HepG2 (cell line): Measurements from ENCODE around the gene PARP3. TPM values are rescaled to one million over a fixed set of nuclear protein-coding genes. Genes with fewer than 3 reads are reported as not detected.

Experiments used
- ATAC-seq: fragments of 200-7000 bp; cut with Tn5 transposase; 3 replicates; pipeline ENCODE4 v1.9.1; 2020; ENCODE audit warnings: mild to moderate bottlenecking, moderate library complexity
- BruUV-seq: library from RNA; stranded (reverse); fragments of 400-500 nt; replicated peaks from 2 replicates; lab custom pipeline; 2021; lab: Mats Ljungman, UMichigan
- CTCF ChIA-PET: fragments of 300-600 bp; formaldehyde crosslinking; extraction: SDS; loops from one replicate; lab custom pipeline; 2021; ENCODE audit warnings: low total read pairs, inconsistent platforms, low intra/inter-chr PET ratio; lab: Yijun Ruan, JAX
- POLR2A ChIA-PET: fragments of 350-600 bp; sonication (Branson Sonifier 250); formaldehyde crosslinking; loops from one replicate; lab custom pipeline; 2020; ENCODE audit warnings: antibody characterized with exemption, inconsistent platforms; lab: Yijun Ruan, JAX
- DNase-seq: peaks from one replicate; pipeline ENCODE4 v3.0.0-alpha.2; 2015; ENCODE audit warnings: low spot score
- FAIRE-seq: peaks from 3 replicates; lab custom pipeline; 2011; peaks lifted over from hg19 to GRCh38; lab: Jason Lieb, UNC
- H2AFZ ChIP-seq: one replicate; pipeline ENCODE4 v1.6.1; 2011; ENCODE audit warnings: low read length, inconsistent platforms
- H3K27ac ChIP-seq: fragments of 300-600 bp; 3 replicates; pipeline ENCODE4 v1.8.0; 2011; ENCODE audit warnings: mixed run types, mild to moderate bottlenecking, mixed read lengths, low read length, inconsistent platforms; ENCODE audit not compliant: insufficient read depth; ENCODE audit errors: extremely low read length
- H3K27me3 ChIP-seq, 2 experiments: fragments of 200-600 bp in 1 of 2; 2 replicates in 1 of 2; 3 replicates in 1 of 2; pipeline versions ENCODE4 v1.6.0 to v1.8.0; 2011; ENCODE audit warnings: low read length in 2 of 2, mild to moderate bottlenecking in 2 of 2, moderate library complexity in 2 of 2, inconsistent platforms in 1 of 2; ENCODE audit not compliant: insufficient read depth in 2 of 2, control insufficient read depth in 1 of 2
- H3K36me3 ChIP-seq, 2 experiments: fragments of 200-600 bp in 1 of 2; replicated peaks in 1 of 2; 2 replicates in 1 of 2; 3 replicates in 1 of 2; pipeline versions ENCODE4 v1.5.1 to v1.8.0; 2011; ENCODE audit warnings: low read length in 2 of 2, inconsistent platforms in 1 of 2; ENCODE audit not compliant: insufficient read depth in 2 of 2, control insufficient read depth in 1 of 2
- H3K4me1 ChIP-seq: 2 replicates; pipeline ENCODE4 v1.5.1; 2012; ENCODE audit warnings: low read length, inconsistent platforms; ENCODE audit not compliant: insufficient read depth
- H3K4me2 ChIP-seq: 2 replicates; pipeline ENCODE4 v1.6.0; 2011; ENCODE audit warnings: low read depth, low read length, inconsistent platforms
- H3K4me3 ChIP-seq, 3 experiments: fragments of 200-600 bp in 1 of 3; sonication (generic), shearing (Covaris generic) in 1 of 3; replicated peaks in 1 of 3; 2 replicates each; pipeline ENCODE4 v1.5.1; 2011 to 2016; ENCODE audit warnings: low read length in 3 of 3, inconsistent platforms in 2 of 3, low read depth in 2 of 3, mild to moderate bottlenecking in 2 of 3, control low read depth in 1 of 3, mixed read lengths in 1 of 3; ENCODE audit not compliant: insufficient read depth in 1 of 3
- H3K79me2 ChIP-seq: one replicate; pipeline ENCODE4 v1.6.1; 2011; ENCODE audit warnings: low read length, inconsistent platforms; ENCODE audit not compliant: insufficient read depth
- H3K9ac ChIP-seq: 2 replicates; pipeline ENCODE4 v1.6.0; 2011; ENCODE audit warnings: mild to moderate bottlenecking, low read depth, low read length, inconsistent platforms; ENCODE audit not compliant: insufficient read depth
- H3K9me3 ChIP-seq: 2 replicates; pipeline ENCODE4 v1.5.1; 2012; ENCODE audit warnings: mild to moderate bottlenecking, low read length
- H4K20me1 ChIP-seq: 2 replicates; pipeline ENCODE4 v1.6.0; 2011; ENCODE audit warnings: inconsistent platforms, mild to moderate bottlenecking, low read length, moderate library complexity; ENCODE audit not compliant: insufficient read depth
- AGO2 ChIP-seq: fragments of 200-400 bp; formaldehyde crosslinking; optimal IDR thresholded peaks from 2 replicates; pipeline ENCODE3; 2017; ENCODE audit warnings: mild to moderate bottlenecking, low read depth, low read length, moderate library complexity
- ATF1 ChIP-seq: IDR thresholded peaks from 2 replicates; pipeline ENCODE4 v1.6.1; 2016; ENCODE audit warnings: mild to moderate bottlenecking, control low read depth
- ISL2 ChIP-seq: sonication (generic); formaldehyde crosslinking; IDR thresholded peaks from 2 replicates; pipeline ENCODE4 v1.5.0; 2020; ENCODE audit warnings: missing genetic modification reagents
- SETDB1 ChIP-seq: sonication (generic); formaldehyde crosslinking; IDR thresholded peaks from 2 replicates; pipeline ENCODE4 v1.5.1; 2020; ENCODE audit warnings: missing genetic modification reagents, mild to moderate bottlenecking, borderline replicate concordance
- TEAD2 ChIP-seq: sonication (generic); formaldehyde crosslinking; IDR thresholded peaks from 2 replicates; pipeline ENCODE4 v1.9.0; 2021; ENCODE audit warnings: missing genetic modification reagents
- YEATS2 ChIP-seq: sonication (generic); formaldehyde crosslinking; IDR thresholded peaks from 2 replicates; pipeline ENCODE4 v1.4.0; 2020; ENCODE audit warnings: missing genetic modification reagents, borderline replicate concordance
- ZFP37 ChIP-seq: sonication (generic); formaldehyde crosslinking; IDR thresholded peaks from 2 replicates; pipeline ENCODE4 v1.4.0; 2020; ENCODE audit warnings: missing genetic modification reagents, borderline replicate concordance
- ZNF205 ChIP-seq: IDR thresholded peaks from 2 replicates; pipeline ENCODE4 v1.6.1; 2018; ENCODE audit warnings: missing biosample characterization, missing genetic modification reagents
- ZNF274 ChIP-seq: sonication (generic); formaldehyde crosslinking; IDR thresholded peaks from 2 replicates; pipeline ENCODE4 v1.5.1; 2020; ENCODE audit warnings: mild to moderate bottlenecking, missing genetic modification reagents
- ZNF451 ChIP-seq: sonication (generic); formaldehyde crosslinking; IDR thresholded peaks from 2 replicates; pipeline ENCODE4 v1.5.0; 2020; ENCODE audit warnings: mild to moderate bottlenecking, missing genetic modification reagents
- ZNF530 ChIP-seq: sonication (generic); formaldehyde crosslinking; IDR thresholded peaks from 2 replicates; pipeline ENCODE4 v1.5.0; 2020; ENCODE audit warnings: low read depth, mild to moderate bottlenecking, missing genetic modification reagents
- ZNF543 ChIP-seq: sonication (generic); formaldehyde crosslinking; IDR thresholded peaks from 2 replicates; pipeline ENCODE4 v1.4.0; 2020; ENCODE audit warnings: mild to moderate bottlenecking, missing genetic modification reagents
- ZNF749 ChIP-seq: sonication (generic); formaldehyde crosslinking; IDR thresholded peaks from 2 replicates; pipeline ENCODE4 v1.8.0; 2022; ENCODE audit warnings: mild to moderate bottlenecking, missing genetic modification reagents, moderate library complexity, borderline replicate concordance
- WGBS: methylation state at CpG from one replicate; pipeline ENCODE4 v1.1.6; 2017; ENCODE audit warnings: low lambda C conversion rate; 5-methylcytosine and 5-hydroxymethylcytosine counted together
- in situ Hi-C: cut with HindIII; loops from 2 replicates; pipeline ENCODE4 v1.10.0; 2017; ENCODE audit warnings: low pct_unique_long_range_greater_than_20kb; ENCODE audit not compliant: extremely low pct_ligation_motif_present
- intact Hi-C: fragments of 100-400 bp; cut with micrococcal nuclease; formaldehyde crosslinking; loops from one replicate; pipeline ENCODE4 v1.10.0; 2022; ENCODE audit not compliant: unreplicated experiment
- polyA plus RNA-seq, 8 experiments: library from polyadenylated mRNA; depleted of rRNA in 3 of 8; stranded (reverse) in 7 of 8; unstranded in 1 of 8; fragments of >200 nt; fragmentation: Illumina TruSeq in 4 of 8; extraction: Trizol in 4 of 8; gene quantifications; 2 replicates each; pipeline versions ENCODE4 v1.2.1 to v1.2.3, GENCODE V29; 2011 to 2016; ENCODE audit warnings: low read depth in 4 of 8, missing spikeins in 1 of 8, mixed read lengths in 1 of 8; ENCODE audit not compliant: insufficient read depth in 1 of 8
- total RNA-seq, 5 experiments: library from RNA; depleted of rRNA; stranded (reverse); fragments of >200 nt; fragmentation: Illumina TruSeq; extraction: Trizol; gene quantifications; 2 replicates each; pipeline ENCODE4 v1.2.3, GENCODE V29; 2016; ENCODE audit warnings: low read depth in 1 of 5

PARP3 gene
- total and polyA plus RNA-seq, 2 of the 13 experiments (the other 11 are each of a cell fraction or from before 2014, with no cell fraction given): 11.2 to 21.5 TPM

- CTCF ChIA-PET: no interaction called here
- Histone ChIP-seq H2AFZ (no peak overlapping the region), H3K4me1 (peaks cover 41% of the 10 kb centered on the region), H3K27me3 (no peaks in the 10 kb centered on the region), H3K36me3 (no peaks in the 10 kb centered on the region; a peak in 1 of 5 replicates), H4K20me1 (no peaks in the 10 kb centered on the region), H3K79me2 (peaks cover 14% of the 10 kb centered on the region), H3K4me2 (no peak overlapping the region), H3K9ac (no peak overlapping the region), H3K4me3 (no peak overlapping the region), H3K27ac (no peak overlapping the region), H3K9me3 (no peaks in the 10 kb centered on the region)
- intact Hi-C loops (no loop called here), in situ Hi-C loops (no loop called here)
- POLR2A ChIA-PET: interaction anchor here (6.4 kb wide), 1 partner anchor 37 kb away, joined by 99 read pairs; the partner anchor contains the start of genes PARP3 and RRP9
- DNase-seq (no peak), ATAC-seq (no peak), FAIRE-seq (no peak)
- BruUV-seq: no TSS peak
- TF ChIP-seq ISL2 (no peak), ZNF451 (CRISPR knock-in tag) (no peak), ZFP37 (CRISPR knock-in tag) (no peak), ATF1 (no peak), TEAD2 (no peak), ZNF530 (no peak), ZNF274 (CRISPR knock-in tag) (no peak), YEATS2 (no peak), AGO2 (no peak), ZNF543 (CRISPR knock-in tag) (no peak), SETDB1 (CRISPR knock-in tag) (no peak), ZNF205 (CRISPR knock-in tag) (no peak), ZNF749 (no peak)
- WGBS: 100% methylated on average over 2 of the region's 10 CpGs
These were observed 38.1 kb downstream of the PARP3 start for GRCh38 chr3:51980253-51980652.
